NCI-H1092 treated with DMSO at 0.1 percent for 48 hours (cell line): ENCODE results near the gene CLDN22.

ENCODE experiments used
- DNase-seq: peaks from one replicate; lab custom pipeline; 2025; lab: John Stamatoyannopoulos, UW

CLDN22 gene

DNA sequence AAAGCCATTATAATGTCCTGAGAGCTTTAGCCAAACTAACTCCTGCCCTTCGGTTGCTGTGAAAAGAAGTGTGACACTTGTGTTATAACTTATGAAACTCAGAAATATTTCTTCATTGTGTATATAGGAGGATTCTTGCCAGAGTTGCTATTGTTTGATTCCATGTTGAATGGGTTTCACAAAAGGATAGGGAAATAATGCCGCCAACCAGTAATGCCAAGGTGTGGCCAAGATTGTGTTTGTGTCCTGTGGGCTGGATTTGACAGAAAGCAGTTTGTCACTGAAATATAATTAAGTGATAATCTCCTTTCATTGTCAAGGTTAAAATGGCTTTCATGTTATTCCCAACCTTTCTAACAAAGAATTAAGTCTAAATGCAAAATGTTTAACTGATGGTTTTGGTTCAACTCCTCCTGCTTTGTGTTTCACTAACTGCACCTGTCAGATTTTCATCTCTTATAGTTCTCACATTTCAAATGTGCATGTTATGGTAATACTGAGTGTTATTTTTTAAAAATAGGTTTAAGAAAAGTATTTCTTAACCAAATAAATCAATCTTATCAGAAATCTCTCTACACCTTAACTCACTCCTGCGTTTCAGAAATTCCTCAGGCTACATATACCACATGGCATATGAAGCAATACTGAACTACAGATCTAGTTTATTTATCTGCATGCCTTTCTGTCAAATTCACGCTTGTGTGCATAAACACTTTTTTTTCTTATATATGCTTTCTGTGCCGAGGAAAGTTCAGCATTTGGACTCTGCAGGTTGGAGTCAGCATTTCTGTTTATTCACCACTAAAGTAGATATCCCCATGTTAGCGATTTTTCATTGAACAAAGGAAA lies at the start of gene CLDN22:
TSS of gene CLDN22 (minus strand) at position 66 of the 849 bp plus-strand sequence. CDS start at position 8, 58 bp downstream.
- DNase-seq, result no peak

DNA sequence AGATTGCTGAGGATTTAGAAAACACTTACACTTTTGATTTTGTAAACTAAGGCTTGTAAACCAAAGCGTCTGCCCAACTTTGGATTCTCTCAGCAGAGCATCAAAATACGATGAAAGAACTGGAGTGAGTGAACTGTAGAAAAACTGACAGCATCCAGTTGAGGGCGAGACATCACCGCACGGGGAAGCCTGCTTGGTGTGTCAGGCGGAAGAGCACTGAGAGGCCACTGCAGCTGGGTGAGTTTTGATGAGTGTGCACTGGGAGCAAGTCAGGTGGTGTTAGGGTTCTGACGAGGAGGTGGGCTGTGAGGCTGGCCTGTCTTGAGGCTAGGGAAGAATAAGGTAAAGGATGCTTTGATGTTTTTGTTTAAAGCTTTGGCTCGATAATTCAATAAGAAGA lies 49.0 kb upstream of the CLDN22 start:
- no peak for DNase-seq

DNA sequence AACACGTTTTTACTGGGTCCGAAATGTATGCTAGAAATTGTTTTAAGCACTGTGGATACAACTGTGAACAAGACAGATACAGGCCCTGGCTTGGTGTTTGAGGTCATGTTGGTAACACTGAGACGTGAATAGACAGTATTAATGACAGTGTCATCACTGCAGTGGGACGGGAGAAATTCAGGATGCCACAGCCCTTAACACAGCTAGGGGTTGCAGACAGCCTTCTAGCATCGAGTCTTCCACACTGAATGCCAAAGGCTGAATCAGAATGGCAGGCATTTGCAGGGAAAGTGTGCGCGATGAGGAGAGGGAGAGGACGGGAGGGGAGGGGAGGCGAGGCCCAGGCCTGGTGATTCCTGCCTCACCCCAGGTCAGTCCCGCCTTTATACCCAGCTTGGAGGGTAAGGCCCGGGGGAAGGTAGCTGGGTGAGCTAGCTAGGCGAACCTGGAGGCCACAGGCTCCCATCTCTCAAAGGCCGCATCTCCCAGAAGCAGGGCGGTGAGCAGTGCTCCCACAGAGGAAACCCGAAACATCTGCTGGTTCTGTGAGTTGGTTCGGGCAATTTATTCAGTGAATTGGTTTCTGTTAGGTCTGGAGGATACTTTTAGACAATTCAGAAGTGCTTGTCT lies 46.2 kb upstream of the CLDN22 start:
- no peak for DNase-seq

DNA sequence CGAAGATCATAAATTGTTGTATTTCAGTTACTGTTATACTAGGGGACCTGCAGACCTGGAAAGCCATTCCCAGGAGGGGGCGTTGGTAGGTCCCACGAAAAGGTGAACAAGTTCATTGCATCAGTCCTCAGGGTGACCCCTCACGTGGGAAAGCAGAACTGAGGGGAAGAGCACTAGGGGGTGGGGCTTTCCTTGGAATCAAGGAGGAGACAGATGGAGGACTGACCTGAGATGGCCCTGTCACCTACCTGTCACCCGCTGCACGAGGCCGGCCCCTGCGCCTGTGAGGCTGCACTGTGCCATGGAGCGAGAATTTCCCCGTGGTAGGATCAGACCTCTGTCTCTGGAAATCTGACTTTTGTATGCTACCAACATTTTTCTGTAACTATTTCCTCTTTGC lies 43.9 kb upstream of the CLDN22 start:
- no peak for DNase-seq

DNA sequence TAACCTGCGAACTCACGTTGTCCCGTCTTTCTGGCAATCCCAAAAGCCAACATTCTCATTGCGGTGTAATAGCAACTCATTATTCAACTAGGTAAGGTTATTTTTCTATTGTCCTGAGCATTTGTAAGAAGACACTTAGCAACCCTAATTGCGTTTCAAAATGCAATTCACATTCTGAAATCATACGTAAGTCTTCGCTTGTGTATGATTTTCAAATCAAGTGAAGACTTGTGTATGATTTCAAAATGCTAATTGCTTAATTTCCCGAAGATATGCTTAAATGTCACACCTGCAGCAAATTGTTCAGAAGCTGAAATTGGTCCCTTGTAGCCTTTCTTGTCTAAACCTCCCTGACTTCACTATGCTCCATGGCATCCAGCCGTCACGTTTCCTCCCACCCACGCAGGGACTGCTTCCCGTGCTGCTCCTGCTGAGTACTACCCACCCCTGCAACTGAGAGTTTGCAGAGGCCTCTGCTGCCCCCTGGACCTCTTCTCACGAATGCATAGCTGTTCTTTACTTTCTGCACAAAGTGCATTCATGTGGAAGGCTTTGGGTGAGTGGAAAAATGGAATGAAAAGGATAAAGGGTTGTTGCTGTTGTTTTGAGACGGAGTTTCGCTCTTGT lies 43.0 kb upstream of the CLDN22 start:
- DNase-seq, result no peak

DNA sequence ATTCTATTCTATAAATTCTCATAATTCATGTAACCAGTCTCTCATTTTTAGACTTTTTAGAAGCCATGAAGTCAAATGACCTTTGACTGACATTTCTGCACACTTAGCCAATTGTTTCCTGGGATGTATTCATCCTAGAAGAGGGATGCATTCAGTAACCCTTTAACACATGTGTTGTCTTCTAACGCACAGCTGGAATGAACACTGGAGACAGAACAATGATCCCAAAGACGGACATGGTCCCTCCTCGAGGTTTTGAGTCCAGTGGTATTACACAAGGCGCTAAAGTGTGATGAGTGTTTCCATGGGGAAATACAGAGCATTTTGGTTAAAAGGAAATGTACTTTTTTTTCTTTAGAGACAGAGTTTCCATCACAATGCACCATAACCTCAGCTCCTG lies 42.0 kb upstream of the CLDN22 start:
- no peak for DNase-seq

DNA sequence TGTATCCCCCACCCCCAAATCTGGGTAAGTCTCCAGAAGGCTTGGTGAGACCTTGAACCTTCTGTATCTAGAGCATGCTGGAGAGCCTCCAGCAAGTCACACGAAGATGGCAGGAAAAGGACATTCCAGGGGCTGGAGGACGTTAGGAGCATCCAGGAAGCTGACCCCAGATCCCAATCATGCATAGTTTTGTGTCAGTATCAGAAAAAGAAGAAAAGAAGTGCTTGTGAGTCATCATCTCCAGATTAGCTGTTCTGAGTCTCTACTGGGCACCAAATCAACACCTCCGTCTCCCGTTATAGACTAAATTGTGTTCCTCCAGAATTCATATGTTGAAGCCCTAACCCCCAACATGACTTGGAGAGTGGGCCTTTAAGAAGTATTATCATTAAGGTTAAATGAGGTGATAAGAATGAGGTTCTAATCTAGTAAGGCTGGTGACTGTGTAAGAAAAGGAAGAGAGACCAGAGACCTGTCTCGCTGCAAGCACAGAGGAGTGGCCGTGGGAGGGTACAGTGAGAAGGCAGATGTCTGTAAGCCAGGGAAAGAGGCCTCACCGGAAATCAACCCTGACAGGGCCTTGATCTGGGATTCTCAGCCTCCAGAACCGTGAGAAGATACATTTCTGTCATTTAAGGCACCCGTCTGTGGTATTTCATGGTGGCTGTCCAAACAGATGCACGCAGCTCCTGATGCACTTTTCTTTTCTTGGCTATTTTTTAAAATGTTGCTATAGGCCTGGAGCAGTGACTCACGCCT lies 40.3 kb upstream of the CLDN22 start:
- DNase-seq, result no peak

DNA sequence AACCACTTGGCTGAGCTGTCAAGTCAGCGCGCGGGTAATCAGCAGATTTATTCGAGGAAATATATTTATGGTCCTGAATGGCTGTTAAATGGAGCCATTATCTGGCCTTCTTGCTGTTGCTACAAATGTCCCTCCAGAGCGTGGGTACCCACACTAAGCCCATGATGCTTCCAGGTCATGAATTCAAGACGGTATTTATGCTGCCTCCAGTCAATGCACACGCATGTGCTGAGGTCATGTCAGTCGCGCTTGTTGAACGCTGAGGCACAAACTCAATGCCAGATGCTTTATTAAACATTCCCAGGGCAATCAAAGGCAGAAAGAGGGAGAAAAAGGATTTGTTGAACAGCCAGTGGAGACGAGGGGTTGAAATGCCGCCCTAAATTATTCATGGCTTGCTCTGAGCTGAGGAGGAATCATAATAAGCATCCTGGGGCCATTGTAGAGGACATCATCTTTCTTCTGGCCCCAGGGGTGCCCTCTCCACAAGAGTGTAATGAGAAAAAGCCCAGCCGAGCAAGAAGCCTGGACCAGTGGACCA lies 38.2 kb upstream of the CLDN22 start:
- DNase-seq, result no peak

DNA sequence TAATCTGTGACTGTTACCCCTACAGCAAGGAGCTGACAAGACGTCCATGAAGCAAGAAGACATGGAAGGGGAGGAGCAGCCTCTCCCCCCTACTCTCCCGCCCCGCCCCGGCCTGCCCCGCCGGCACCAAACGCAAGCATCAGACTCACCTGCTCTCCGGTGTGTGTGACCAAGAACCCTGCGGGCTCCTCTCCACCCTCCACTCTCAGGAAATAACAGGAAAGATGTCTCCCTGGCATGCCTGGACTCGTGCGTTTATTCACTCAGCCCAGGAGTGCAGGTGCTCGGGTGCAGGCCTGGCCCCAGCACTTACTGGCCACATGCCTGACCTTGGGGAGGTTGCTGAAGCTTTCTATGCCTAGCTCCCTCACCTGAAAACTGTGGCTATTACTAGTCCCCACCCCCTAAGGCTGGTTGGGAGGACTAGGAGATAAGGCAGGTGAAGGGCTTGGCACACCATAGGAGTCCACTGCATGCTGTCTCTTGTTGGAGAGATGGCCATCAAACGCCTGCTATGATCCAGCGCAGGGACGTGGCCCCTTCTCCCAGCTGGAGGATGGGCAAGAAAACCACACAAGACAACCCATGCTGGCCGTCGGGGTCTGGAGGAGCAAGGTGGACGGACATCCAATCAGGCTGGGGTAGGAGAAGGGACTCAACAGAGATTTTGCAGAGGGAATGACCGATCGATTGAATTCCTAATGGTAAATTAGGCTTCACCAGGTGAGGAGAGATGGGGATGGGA lies 37.0 kb upstream of the CLDN22 start:
- DNase-seq, result no peak

DNA sequence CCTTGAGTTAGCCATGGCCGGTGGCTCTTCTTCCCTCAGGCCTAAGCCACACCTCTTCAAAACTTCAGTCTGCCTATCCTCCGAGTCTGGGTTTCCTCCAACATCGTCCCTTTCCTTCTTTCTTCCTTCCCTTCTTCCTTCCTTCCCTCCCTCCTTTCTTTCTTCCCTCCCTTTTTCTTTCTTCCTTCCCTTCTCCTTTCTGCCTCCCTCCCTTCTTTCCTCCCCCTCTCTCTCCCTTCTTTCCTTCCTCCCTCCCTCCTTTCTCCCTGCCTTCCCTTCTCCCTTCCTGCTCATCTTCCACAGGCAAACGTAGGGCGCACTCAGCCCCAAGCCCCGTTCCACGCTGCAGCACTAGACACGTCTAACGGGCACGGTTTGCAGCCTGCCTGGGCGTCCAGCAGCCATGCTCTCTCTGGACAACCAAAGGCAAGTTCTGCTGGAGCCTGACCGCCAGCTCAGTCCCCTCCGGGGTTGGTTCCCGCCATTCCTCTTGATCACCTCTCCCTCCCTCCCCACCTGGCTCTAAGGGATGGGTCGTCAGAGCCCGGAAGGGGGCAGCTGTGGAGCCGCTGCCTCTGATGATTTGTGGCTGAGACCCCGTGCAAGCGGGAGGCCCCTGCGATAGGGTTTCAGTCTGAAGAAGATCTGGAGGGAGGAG lies 36.2 kb upstream of the CLDN22 start:
- no peak for DNase-seq

DNA sequence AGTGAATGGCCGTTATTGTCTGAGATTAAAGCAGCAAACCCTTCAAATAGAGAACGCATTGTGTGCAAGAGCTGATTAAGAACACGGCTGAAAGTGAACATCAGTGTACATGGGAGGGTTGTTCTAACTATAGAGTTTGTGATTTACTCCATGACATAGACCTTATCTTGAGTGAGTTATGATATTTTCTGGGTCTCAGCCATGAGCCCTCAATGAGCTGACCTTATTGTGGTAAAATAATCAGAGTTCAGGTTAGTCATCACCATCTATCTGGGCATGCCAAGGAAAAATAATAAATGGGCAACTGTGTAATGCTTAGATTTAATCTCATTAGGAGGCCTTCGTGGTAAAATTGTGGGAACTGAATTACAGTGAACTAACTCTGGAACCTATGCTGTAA lies 35.3 kb upstream of the CLDN22 start:
- no peak for DNase-seq

DNA sequence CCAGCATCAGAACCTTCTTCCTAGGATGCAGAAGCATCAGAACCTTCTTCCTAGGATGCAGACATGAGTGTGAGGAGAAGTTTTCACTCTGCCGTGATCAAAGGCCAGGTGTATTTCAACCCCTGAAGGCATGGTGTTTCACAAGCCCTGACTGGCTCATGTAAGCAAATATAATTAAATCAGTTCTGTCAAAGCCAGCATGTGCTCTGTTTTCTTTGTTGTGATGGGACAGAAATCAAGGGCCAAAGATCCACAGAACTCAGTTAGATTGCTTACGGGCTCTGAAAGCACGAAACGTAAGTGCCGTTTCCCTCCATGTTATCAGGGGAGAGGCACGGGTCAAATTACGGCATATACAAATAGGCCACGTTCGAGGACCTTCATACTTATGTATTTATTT lies 34.1 kb upstream of the CLDN22 start:
- DNase-seq, result no peak

DNA sequence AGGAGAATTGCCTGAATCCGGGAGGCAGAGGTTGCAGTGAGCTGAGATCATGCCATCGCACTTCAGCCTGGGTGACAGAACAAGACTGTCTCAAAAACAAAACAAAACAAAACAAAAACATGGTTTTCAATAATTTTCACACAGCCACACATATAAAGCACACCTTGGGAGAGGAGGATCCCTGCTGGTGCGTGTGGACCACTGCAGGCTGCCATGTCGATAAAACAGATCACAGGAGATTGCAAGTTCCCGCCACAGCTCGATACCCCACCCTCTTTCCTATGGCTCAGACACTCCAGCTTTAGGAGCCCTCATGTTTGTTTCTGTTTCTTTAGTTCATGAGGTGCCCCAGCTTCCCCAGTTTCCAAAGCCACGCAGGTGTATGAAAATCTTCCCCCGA lies 33.5 kb upstream of the CLDN22 start:
- no peak for DNase-seq

DNA sequence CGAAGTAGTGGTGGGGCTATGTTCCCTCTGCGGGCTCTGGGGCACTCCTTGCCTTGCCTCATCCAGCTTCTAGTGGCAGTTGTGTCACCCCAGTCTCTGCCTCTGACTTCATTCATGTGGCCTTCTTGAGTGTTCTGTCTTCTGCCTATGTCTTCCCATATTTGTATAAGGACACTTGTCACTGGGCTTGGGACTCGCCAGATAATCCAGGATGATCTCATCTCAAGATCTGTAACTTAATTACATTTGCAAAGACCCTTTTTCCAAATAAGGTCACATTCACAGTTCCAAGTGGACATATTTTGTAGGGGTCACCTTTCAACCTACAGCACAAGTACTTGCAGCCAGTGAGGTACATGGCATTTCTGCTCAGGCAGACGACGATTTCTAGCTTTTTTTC lies 32.5 kb upstream of the CLDN22 start:
- no peak for DNase-seq

DNA sequence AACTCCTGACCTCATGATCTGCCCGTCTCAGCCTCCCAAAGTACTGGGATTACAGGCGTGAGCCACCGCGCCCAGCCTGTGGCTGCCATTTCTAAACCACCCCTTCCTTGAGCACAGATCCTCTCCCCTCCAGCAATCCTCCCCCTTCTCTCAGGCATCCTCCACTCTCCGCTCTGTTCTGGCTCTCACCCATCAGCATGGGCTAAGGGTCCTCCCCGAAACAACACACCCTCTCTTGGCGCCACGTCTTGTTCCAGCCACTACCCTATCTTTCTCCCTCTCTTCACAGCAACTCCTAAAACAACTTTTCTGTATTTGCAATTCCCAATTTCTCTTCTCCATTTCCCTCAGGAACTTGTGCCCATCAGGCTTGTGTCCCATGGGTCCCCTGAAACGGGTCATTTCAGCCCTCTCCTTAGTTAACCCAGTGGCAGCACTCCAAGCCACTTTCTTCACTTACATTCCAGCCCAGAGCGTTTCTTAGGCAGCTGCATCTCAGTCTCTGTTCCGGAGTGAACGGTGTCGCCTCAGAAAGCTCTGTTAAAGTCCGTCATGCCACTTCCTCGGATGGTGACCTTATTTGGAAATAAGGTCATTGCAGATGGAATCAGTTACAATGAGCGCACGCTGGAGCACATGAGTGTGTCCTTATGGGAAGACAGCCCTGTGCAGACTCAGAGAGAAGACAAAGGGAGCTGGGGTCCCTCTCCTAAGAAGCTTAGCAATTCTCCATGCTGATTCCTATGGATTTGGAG lies 30.4 kb upstream of the CLDN22 start:
- no peak for DNase-seq

DNA sequence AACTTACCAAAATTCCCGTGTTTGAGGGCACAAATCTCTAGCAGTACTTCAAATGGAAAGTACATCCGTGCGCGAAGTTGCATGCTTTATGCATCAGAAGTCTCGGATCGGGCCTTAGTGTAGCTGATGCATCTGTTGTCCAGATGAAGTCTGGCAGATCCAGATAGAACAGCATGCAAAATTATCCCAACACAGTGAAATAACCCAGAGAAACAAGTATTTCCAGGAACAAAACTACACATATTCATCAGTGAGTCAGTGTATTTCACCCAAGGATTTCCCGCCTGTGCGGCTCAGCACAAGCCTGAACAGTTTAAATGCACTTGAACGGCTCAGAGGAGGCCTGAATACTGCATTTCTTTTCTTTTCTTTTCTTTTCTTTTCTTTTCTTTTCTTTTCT lies 29.6 kb upstream of the CLDN22 start:
- DNase-seq, result no peak

DNA sequence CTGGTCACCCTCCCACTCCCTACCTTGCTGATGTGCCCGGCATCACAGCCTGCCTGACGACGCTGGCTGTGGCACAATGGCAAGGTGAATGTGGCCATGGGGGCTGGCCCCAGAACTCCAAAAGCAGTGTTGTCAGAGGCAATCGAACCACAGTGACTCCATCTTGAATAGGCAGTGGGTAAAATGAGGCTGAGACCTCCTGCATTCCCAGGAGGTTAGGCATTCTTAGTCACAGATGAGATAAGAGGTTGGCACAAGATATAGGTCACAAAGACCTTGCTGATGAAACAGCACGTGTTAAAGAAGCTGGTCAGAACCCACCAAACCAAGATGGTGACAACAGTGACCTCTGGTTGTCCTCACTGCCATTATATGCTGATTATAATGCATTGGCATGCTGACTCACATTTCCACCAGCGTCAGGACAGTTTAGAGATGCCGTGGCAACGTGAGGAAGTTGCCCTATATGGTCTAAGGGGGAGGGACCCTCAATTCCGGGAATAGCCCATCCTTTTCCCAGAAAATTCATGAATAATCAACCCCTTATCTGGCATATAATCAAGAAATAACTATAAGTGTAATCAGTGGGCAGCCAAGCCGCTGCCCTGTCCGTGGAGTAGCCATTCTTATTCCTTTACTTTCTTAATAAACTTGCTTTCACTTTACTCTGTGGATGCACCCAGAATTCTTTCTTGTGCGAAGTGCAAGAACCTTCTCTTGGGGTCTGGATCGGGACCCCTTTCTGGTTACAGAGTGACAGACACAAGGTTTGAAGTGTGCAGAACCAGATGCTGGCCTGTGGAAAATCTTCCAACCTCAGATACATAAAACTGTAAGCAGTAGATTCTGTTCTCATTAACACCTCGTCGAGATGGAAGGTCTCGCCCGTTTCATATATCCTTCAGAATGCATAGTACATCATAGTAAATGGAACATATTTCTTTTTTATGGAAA lies 28.9 kb upstream of the CLDN22 start:
- DNase-seq, result no peak

DNA sequence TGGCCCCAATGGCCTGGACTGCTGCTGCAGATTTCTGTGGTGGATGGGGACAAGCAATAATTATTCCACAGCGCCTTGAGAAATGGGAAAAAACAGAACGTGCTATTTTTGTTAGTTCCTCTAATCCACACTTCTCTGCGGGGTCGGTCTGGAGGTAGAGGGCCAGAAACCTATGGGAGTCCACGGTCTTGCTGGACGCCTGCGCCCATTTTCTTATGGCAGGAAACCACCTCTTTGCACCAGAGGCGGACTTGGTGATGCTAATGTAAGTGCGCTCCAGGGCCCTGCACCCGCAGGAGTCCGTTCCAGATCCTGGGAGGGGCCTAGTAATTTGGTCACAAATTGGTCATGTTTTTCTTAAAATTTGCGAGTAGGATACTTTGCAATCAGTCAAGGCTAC lies 28.1 kb upstream of the CLDN22 start:
- DNase-seq, result no peak

DNA sequence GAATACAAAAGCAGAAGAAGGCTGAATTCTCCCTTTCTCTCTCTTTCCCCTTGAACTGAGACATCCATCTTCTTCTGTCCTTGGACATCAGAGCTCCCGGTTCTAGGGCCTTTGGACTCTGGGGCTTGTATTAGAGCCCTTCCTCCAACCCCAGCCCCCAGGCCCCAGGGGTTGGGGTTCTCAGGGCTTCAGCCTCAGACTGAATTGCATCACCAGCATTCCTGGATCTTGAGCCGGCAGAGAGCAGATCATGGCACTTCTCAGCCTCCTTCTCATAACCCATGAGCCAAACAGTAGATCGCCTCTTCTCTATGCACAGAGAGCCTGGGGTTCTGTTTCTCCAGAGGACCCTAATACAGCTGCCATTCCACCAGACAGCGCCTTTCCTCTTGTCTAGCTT lies 27.5 kb upstream of the CLDN22 start:
- no peak for DNase-seq
